ENCODE measurements around the gene NINJ2. TPM values are rescaled to one million over a fixed set of nuclear protein-coding genes. Genes with fewer than 3 reads are reported as not detected.

The NINJ2 gene
- total RNA-seq, 1 donor from 2014 or later, result not detected

DNA sequence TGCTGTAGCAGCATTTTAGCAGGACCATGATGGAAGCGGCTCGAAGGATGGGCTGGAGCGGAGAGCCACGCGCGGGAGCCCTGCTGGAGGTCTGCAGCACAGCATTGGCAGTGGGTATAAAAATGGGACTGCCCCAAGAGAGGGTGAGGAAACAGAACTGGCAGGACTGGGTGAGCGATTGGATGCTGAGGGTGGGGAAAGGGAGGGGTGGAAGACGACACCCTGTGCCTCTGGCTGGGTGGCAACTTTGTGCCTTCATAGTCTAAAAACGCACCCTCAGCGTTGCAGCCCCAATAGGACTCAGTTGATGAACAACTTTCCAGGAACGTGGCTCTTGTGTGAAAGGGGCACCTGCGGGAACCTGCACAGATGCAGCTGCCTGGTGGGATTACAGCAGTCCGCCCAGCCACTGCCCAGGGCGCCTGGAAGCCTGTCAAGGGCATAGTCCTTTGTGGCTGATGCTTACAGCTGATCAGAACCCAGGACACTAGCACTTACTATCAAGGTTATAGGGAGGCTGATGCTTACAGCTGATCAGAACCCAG is 73.0 kb downstream of the NINJ2 start:
- Mint-ChIP-seq H3K27me3 (peaks cover 10% of the 10 kb centered on the region), H3K4me3 (no peak overlapping the region), H3K9me3 (no peaks in the 10 kb centered on the region), H3K27ac (no peak overlapping the region), H3K4me1 (ENCODE audit: unreplicated experiment) (peaks cover 3% of the 10 kb centered on the region), H3K36me3 (peaks cover 3% of the 10 kb centered on the region)
- no peak for DNase-seq (ENCODE audit: extremely low spot score, unreplicated experiment)
- TF ChIP-seq, protein P1, sequence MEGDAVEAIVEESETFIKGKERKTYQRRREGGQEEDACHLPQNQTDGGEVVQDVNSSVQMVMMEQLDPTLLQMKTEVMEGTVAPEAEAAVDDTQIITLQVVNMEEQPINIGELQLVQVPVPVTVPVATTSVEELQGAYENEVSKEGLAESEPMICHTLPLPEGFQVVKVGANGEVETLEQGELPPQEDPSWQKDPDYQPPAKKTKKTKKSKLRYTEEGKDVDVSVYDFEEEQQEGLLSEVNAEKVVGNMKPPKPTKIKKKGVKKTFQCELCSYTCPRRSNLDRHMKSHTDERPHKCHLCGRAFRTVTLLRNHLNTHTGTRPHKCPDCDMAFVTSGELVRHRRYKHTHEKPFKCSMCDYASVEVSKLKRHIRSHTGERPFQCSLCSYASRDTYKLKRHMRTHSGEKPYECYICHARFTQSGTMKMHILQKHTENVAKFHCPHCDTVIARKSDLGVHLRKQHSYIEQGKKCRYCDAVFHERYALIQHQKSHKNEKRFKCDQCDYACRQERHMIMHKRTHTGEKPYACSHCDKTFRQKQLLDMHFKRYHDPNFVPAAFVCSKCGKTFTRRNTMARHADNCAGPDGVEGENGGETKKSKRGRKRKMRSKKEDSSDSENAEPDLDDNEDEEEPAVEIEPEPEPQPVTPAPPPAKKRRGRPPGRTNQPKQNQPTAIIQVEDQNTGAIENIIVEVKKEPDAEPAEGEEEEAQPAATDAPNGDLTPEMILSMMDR (conservative IDR thresholded peaks at IDR 0.05), result no peak

DNA sequence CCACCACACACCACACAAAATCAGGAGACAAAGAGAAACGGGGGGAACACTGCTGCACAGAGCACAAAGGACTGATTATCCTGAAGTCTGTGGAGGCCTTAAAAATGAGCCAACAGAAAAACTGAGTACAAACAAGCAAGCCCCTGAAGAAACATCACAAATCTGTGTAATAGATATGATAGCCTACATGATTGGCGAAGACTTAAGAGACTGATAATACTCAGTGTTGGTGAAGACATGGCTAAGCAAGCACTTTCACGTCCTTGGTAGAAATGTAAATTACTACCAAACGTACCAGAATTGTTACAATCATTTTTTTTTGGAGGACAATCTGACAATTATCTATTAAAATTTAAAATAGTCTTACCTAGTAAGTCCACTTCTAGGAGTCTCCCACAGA is 74.6 kb downstream of the NINJ2 start:
- DNase-seq (ENCODE audit: extremely low spot score, unreplicated experiment), result no peak
- H3K4me3 Mint-ChIP-seq, result no peak overlapping the region
- H3K36me3 Mint-ChIP-seq, result peaks cover 3% of the 10 kb centered on the region
- TF ChIP-seq, protein P1 (conservative IDR thresholded peaks at IDR 0.05), result no peak
- H3K27me3 Mint-ChIP-seq, result peaks cover 10% of the 10 kb centered on the region
- no peaks in the 10 kb centered on the region for H3K9me3 Mint-ChIP-seq
- H3K27ac Mint-ChIP-seq, result no peak overlapping the region
- peaks cover 3% of the 10 kb centered on the region for H3K4me1 Mint-ChIP-seq (ENCODE audit: unreplicated experiment)

DNA sequence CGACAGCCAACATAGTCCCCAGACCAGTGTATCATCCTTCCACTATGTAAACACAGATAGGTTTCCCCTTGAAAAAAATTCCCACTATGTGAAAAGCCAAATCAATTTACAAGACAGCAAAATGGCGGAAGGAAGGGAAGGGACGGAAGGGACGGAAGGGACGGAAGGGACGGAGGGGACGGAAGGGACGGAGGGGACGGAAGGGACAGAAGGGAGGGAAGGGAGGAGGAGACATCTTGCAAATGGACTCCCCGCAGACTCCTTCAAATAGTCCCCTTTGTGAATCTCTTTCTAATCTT is 75.3 kb downstream of the NINJ2 start:
- Mint-ChIP-seq H3K36me3 (peaks cover 3% of the 10 kb centered on the region), H3K27ac (no peak overlapping the region), H3K4me3 (no peak overlapping the region), H3K4me1 (ENCODE audit: unreplicated experiment) (peaks cover 3% of the 10 kb centered on the region), H3K27me3 (peaks cover 6% of the 10 kb centered on the region), H3K9me3 (no peaks in the 10 kb centered on the region)
- DNase-seq (ENCODE audit: extremely low spot score, unreplicated experiment), result no peak
- TF ChIP-seq, protein P1 (conservative IDR thresholded peaks at IDR 0.05), result no peak

DNA sequence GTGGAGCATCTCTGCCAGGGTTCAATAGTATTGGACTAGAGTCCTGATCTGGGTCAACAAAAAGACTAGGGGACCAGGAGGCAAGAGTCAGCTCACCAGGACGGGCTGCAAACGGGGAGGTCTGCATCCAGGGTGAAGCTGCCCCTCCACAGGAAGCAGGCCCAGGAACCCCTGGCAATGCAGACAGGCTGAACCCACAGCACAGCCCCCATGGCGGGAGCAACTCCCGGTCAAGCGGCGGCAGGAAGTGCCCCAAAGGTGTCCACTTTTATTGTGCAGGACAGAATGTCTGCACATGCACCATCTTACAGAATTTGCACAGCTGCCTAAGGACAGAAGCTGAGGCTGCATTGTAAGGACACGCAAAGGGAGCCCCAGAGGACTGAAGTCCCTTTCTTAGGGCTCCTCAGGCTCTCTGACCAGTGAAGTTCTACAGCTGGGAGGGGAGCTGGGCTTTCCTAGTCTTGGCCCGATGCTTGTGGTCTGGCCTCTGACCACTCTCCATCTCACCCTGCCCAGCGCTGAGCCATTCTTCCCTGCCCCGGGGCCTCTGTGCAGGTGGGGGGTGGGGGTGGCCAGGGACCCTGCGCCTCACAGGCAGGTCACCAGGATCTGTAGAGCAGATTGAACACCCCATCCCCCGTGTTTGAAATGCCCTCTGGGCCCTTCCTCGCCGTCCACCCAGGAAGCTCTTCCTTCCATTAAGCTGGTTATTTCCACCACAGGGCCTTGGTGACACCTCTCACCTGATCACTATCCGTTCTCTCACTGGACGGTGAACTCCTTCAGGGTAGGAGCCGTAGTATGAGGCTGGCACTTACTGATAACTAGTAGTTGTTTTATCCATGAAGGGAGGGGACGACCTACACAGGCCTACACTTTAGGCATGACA is 75.9 kb downstream of the NINJ2 start:
- Mint-ChIP-seq H3K4me3 (no peak overlapping the region), H3K9me3 (no peaks in the 10 kb centered on the region)

DNA sequence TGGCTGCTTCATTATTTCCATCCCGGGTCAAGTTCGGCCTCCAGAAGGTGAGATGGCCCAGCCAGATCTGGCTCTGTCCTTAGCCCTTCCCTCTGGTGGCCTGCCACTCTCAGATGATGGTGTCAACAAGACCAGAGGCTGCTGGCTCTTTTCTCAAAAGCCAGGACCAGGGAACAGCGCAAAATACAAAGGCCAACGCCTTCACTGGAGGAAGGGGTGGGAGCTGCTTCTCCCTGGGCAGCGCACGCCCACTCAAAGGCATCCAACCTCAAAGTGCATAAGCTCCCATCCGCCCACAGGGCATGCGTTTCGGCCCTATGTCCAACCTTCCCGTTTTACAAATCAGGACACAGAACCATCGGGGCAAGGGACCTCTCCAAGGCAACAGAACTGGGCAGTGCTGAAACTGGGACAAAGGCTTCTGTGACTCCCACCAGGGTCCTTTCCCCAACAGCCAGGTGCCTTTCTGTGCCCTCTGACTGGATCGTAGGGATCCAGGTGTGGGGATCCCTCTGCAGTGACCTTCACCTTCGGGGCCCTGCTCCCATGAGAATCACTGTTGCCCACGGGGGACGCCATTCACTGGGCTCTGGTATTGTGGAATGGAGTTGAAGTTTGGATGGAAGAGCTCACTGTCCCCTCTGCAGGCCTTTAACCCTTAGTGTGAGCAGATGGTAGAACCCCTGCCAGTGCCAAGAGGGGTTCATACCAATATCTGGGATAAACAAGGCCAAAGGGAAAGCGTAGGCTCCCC is 76.8 kb downstream of the NINJ2 start:
- peaks cover 3% of the 10 kb centered on the region for H3K27me3 Mint-ChIP-seq
- peaks cover 3% of the 10 kb centered on the region for H3K36me3 Mint-ChIP-seq
- no peak for DNase-seq (ENCODE audit: extremely low spot score, unreplicated experiment)
- no peak overlapping the region for H3K27ac Mint-ChIP-seq
- H3K4me3 Mint-ChIP-seq, result no peak overlapping the region
- H3K9me3 Mint-ChIP-seq, result no peaks in the 10 kb centered on the region
- TF ChIP-seq, protein P1 (conservative IDR thresholded peaks at IDR 0.05), result no peak
- H3K4me1 Mint-ChIP-seq (ENCODE audit: unreplicated experiment), result no peaks in the 10 kb centered on the region

More for the DNA sequence above, 75.9 kb downstream of the NINJ2 start:
- Mint-ChIP-seq H3K27ac (no peak overlapping the region), H3K4me1 (ENCODE audit: unreplicated experiment) (peaks cover 3% of the 10 kb centered on the region), H3K36me3 (peaks cover 3% of the 10 kb centered on the region), H3K27me3 (peaks cover 6% of the 10 kb centered on the region)
- no peak for DNase-seq (ENCODE audit: extremely low spot score, unreplicated experiment)
- TF ChIP-seq, protein P1 (conservative IDR thresholded peaks at IDR 0.05), result no peak
